H1 (cell line): ENCODE data around the gene NFIA. TPM values are rescaled to one million over a fixed set of nuclear protein-coding genes. Genes with fewer than 3 reads are reported as not detected.

Source experiments
- CTCF ChIA-PET: fragments of 300-600 bp; sonication (Branson Sonifier 250); formaldehyde crosslinking; loops from one replicate; lab custom pipeline; 2021; ENCODE audit not compliant: partially characterized antibody; lab: Charles Lee
- POLR2A ChIA-PET: fragments of 300-600 bp; sonication (Branson Sonifier 250); formaldehyde crosslinking; loops from one replicate; lab custom pipeline; 2021; ENCODE audit warnings: inconsistent platforms; ENCODE audit not compliant: partially characterized antibody; lab: Charles Lee
- DNase-seq, 2 experiments: peaks; one replicate each; pipeline versions ENCODE4 v3.0.0 to v3.0.0-alpha.2; 2010 to 2022; ENCODE audit warnings: low spot score in 2 of 2, low read depth in 1 of 2, mixed read lengths in 1 of 2
- FAIRE-seq: peaks from 2 replicates; lab custom pipeline; 2011; peaks lifted over from hg19 to GRCh38; lab: Jason Lieb, UNC
- H2AFZ ChIP-seq: 2 replicates; pipeline ENCODE4 v1.8.1; 2012; ENCODE audit warnings: low read length, inconsistent platforms
- H2AK5ac ChIP-seq: 2 replicates; pipeline ENCODE4 v1.6.1; 2013; ENCODE audit warnings: low read depth, low read length
- H2BK120ac ChIP-seq: replicated peaks from 2 replicates; pipeline ENCODE3; 2013; ENCODE audit warnings: low read depth, low read length, inconsistent platforms
- H2BK12ac ChIP-seq: 2 replicates; pipeline ENCODE4 v1.6.1; 2013; ENCODE audit warnings: low read depth, low read length
- H2BK15ac ChIP-seq: 2 replicates; pipeline ENCODE4 v1.6.1; 2013; ENCODE audit warnings: low read length
- H2BK20ac ChIP-seq: 2 replicates; pipeline ENCODE4 v1.6.1; 2013; ENCODE audit warnings: low read length
- H2BK5ac ChIP-seq: 2 replicates; pipeline ENCODE4 v1.6.1; 2013; ENCODE audit warnings: low read depth, low read length
- H3K14ac ChIP-seq: 2 replicates; pipeline ENCODE4 v1.6.1; 2013; ENCODE audit warnings: inconsistent platforms; ENCODE audit not compliant: insufficient read length
- H3K18ac ChIP-seq: 2 replicates; pipeline ENCODE4 v1.6.1; 2013; ENCODE audit warnings: low read length; ENCODE audit errors: extremely low read depth
- H3K23ac ChIP-seq: 2 replicates; pipeline ENCODE4 v1.6.1; 2013; ENCODE audit warnings: inconsistent platforms; ENCODE audit not compliant: insufficient read length
- H3K23me2 ChIP-seq: 2 replicates; pipeline ENCODE4 v1.6.1; 2013; ENCODE audit warnings: low read depth, low read length
- H3K27ac ChIP-seq: 2 replicates; pipeline ENCODE4 v1.6.1; 2011; ENCODE audit warnings: low read depth, low read length, inconsistent platforms
- H3K27me3 ChIP-seq, 4 experiments: replicated peaks in 1 of 4; 1 replicate in 1 of 4; 2 replicates in 3 of 4; pipeline versions ENCODE4 v1.6.1 to v1.8.1; 2011 to 2013; ENCODE audit warnings: low read length in 3 of 4, mild to moderate bottlenecking in 3 of 4, inconsistent platforms in 2 of 4, mixed read lengths in 2 of 4, moderate library complexity in 1 of 4; ENCODE audit not compliant: control insufficient read depth in 3 of 4, insufficient read depth in 3 of 4; ENCODE audit errors: extremely low read depth in 1 of 4
- H3K36me3 ChIP-seq, 4 experiments: 2 replicates each; pipeline versions ENCODE4 v1.6.1 to v1.8.1; 2011 to 2013; ENCODE audit warnings: mild to moderate bottlenecking in 4 of 4, low read length in 3 of 4, moderate library complexity in 2 of 4, control low read depth in 1 of 4, inconsistent platforms in 1 of 4; ENCODE audit not compliant: insufficient read depth in 4 of 4, control insufficient read depth in 2 of 4
- H3K4ac ChIP-seq: replicated peaks from 2 replicates; pipeline ENCODE3; 2013; ENCODE audit warnings: low read length, low read depth, mixed read lengths, inconsistent platforms; ENCODE audit not compliant: insufficient read length
- H3K4me1 ChIP-seq, 4 experiments: replicated peaks in 1 of 4; 1 replicate in 1 of 4; 2 replicates in 3 of 4; pipeline versions ENCODE4 v1.6.1 to v1.8.1; 2011 to 2013; ENCODE audit warnings: low read length in 3 of 4, inconsistent platforms in 2 of 4, mixed read lengths in 1 of 4; ENCODE audit not compliant: insufficient read depth in 4 of 4, control insufficient read depth in 3 of 4
- H3K4me2 ChIP-seq, 2 experiments: 2 replicates each; pipeline versions ENCODE4 v1.6.1 to v1.8.1; 2011 to 2013; ENCODE audit warnings: low read depth in 2 of 2, low read length in 2 of 2, control low read depth in 1 of 2, inconsistent platforms in 1 of 2, mild to moderate bottlenecking in 1 of 2; ENCODE audit not compliant: insufficient read depth in 1 of 2
- H3K4me3 ChIP-seq, 4 experiments: fragments of 200-600, 300-600 bp in 1 of 4; sonication (generic), shearing (Covaris generic), sonication (Bioruptor Twin) in 1 of 4; 2 replicates each; pipeline versions ENCODE4 v1.5.1 to v1.8.1; 2011 to 2016; ENCODE audit warnings: low read length in 4 of 4, low read depth in 3 of 4, control low read depth in 2 of 4, inconsistent platforms in 2 of 4, mild to moderate bottlenecking in 2 of 4, mixed read lengths in 1 of 4, moderate library complexity in 1 of 4; ENCODE audit not compliant: insufficient read depth in 2 of 4; ENCODE audit errors: extremely low read depth in 1 of 4
- H3K56ac ChIP-seq: replicated peaks from 2 replicates; pipeline ENCODE3; 2013; ENCODE audit warnings: low read depth, mild to moderate bottlenecking, mixed read lengths, low read length, inconsistent platforms; ENCODE audit not compliant: insufficient read length
- H3K79me1 ChIP-seq: 2 replicates; pipeline ENCODE4 v1.6.1; 2013; ENCODE audit warnings: low read depth, low read length, control low read depth
- H3K79me2 ChIP-seq, 2 experiments: 2 replicates each; pipeline versions ENCODE4 v1.6.1 to v1.8.1; 2012 to 2013; ENCODE audit warnings: low read length in 2 of 2, mild to moderate bottlenecking in 2 of 2, inconsistent platforms in 1 of 2; ENCODE audit not compliant: insufficient read depth in 2 of 2, control insufficient read depth in 1 of 2
- H3K9ac ChIP-seq, 4 experiments: replicated peaks in 1 of 4; 1 replicate in 1 of 4; 2 replicates in 3 of 4; pipeline versions ENCODE4 v1.6.1 to v1.8.1; 2011 to 2013; ENCODE audit warnings: low read depth in 3 of 4, low read length in 3 of 4, control low read depth in 2 of 4, mild to moderate bottlenecking in 2 of 4, moderate library complexity in 2 of 4, inconsistent platforms in 1 of 4; ENCODE audit errors: extremely low read depth in 1 of 4
- H3K9me3 ChIP-seq, 2 experiments: 2 replicates each; pipeline versions ENCODE4 v1.6.1 to v1.8.1; 2012 to 2013; ENCODE audit warnings: mild to moderate bottlenecking in 2 of 2, moderate library complexity in 2 of 2, control low read depth in 1 of 2, inconsistent platforms in 1 of 2, low read depth in 1 of 2, low read length in 1 of 2, mixed read lengths in 1 of 2; ENCODE audit not compliant: insufficient read depth in 2 of 2
- H4K20me1 ChIP-seq, 2 experiments: replicated peaks in 1 of 2; 2 replicates each; pipeline versions ENCODE3 to v1.8.1; 2011 to 2013; ENCODE audit warnings: inconsistent platforms in 2 of 2, low read length in 2 of 2, mild to moderate bottlenecking in 1 of 2; ENCODE audit not compliant: insufficient read depth in 2 of 2, control insufficient read depth in 1 of 2
- H4K5ac ChIP-seq: 2 replicates; pipeline ENCODE4 v1.6.1; 2013; ENCODE audit warnings: low read length, low read depth, mixed read lengths, inconsistent platforms; ENCODE audit not compliant: insufficient read length
- H4K8ac ChIP-seq: 2 replicates; pipeline ENCODE4 v1.8.0; 2013; ENCODE audit warnings: mild to moderate bottlenecking, moderate library complexity, low read length, inconsistent platforms; ENCODE audit not compliant: insufficient read depth; ENCODE audit errors: extremely low read depth
- H4K91ac ChIP-seq: replicated peaks from 2 replicates; pipeline ENCODE3; 2013; ENCODE audit warnings: low read length, mixed read lengths, inconsistent platforms; ENCODE audit not compliant: insufficient read length
- BRCA1 ChIP-seq: IDR thresholded peaks from 2 replicates; pipeline ENCODE4 v1.6.1; 2012; ENCODE audit warnings: low read depth, low read length, improper control_type of control experiment
- KDM5A ChIP-seq: fragments of 200-600 bp; IDR thresholded peaks from 2 replicates; pipeline ENCODE4 v1.7.1; 2012; ENCODE audit warnings: mild to moderate bottlenecking, low read length, inconsistent platforms, mixed read lengths
- MAFK ChIP-seq: IDR thresholded peaks from 2 replicates; pipeline ENCODE4 v1.6.1; 2012; ENCODE audit warnings: low read depth, mild to moderate bottlenecking, improper control_type of control experiment, low read length
- NANOG ChIP-seq: IDR thresholded peaks from 2 replicates; pipeline ENCODE4 v1.6.1; 2011; ENCODE audit warnings: low read length, low read depth, mild to moderate bottlenecking, inconsistent platforms; ENCODE audit not compliant: insufficient read depth, poor library complexity, severe bottlenecking
- SAP30 ChIP-seq: fragments of 300-600 bp; sonication (generic); IDR thresholded peaks from 2 replicates; pipeline ENCODE4 v1.7.1; 2012; ENCODE audit warnings: low read length, moderate library complexity, mild to moderate bottlenecking, inconsistent platforms; ENCODE audit not compliant: insufficient read depth, insufficient replicate concordance
- TAF7 ChIP-seq: optimal IDR thresholded peaks from 2 replicates; pipeline ENCODE3; 2011; ENCODE audit warnings: low read depth, mild to moderate bottlenecking, inconsistent platforms, low read length, moderate library complexity, borderline replicate concordance
- ZNF274 ChIP-seq: IDR thresholded peaks from 2 replicates; pipeline ENCODE4 v1.7.0; 2012; ENCODE audit warnings: low read length, borderline replicate concordance; ENCODE audit errors: extremely low read depth
- WGBS, 2 experiments: shearing (Covaris generic) in 1 of 2; methylation state at CpG; one replicate each; pipeline versions ENCODE4 v1.1.6 to v1.1.7; 2013 to 2015; ENCODE audit warnings: low lambda C conversion rate in 2 of 2, mixed read lengths in 2 of 2, inconsistent platforms in 1 of 2, low coverage in 1 of 2, missing lambda C conversion rate in 1 of 2; ENCODE audit not compliant: insufficient replicate concordance in 2 of 2, insufficient coverage in 1 of 2, insufficient read length in 1 of 2; ENCODE audit errors: extremely low coverage in 1 of 2, missing lambda C conversion rate in 1 of 2; 5-methylcytosine and 5-hydroxymethylcytosine counted together
- polyA plus RNA-seq, 7 experiments: library from polyadenylated mRNA; depleted of rRNA in 3 of 7; stranded (reverse) in 5 of 7; unstranded in 2 of 7; fragments of >200 nt in 5 of 7; fragments of 200-250 nt in 2 of 7; gene quantifications; 1 replicate in 5 of 7; 2 replicates in 1 of 7; 4 replicates in 1 of 7; pipeline versions ENCODE4 v1.2.1 to v1.2.3, GENCODE V29; 2011 to 2013; ENCODE audit warnings: missing spikeins in 2 of 7, mixed read lengths in 2 of 7
- total RNA-seq: library from RNA; stranded (reverse); fragmentation: NEBNext Ultra II Directional; extraction: Animal tissue kit (Norgen Biotek cat#: 25700); gene quantifications from 2 replicates; pipeline ENCODE4 v1.2.1, GENCODE V29; 2021

NFIA gene
- total and polyA plus RNA-seq, 2 of the 8 experiments (the other 6 are each of a cell fraction or from before 2014, with no cell fraction given), result 1.8 to 2.3 TPM

DNA sequence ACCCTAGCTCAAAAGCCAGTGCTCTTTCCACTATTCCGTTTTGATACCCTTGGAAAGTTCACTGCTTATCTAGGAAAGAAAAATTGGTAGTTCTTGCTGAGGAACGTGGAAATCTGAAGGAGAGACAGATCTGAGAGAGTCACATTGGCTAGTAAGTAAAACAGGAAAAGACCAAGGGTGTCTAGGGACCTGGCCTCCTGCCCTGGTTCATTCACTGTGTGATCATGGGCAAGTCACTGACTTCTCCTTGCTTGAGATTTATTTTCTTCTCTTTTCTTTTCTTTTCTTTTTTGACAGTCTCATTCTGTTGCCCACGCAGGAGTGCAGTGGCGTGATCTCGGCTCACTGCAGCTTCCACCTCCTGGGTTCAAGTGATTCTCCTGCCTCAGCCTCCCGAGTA, 90.8 kb downstream of the NFIA start:
- H2BK120ac ChIP-seq, result no peak overlapping the region
- no peaks in the 10 kb centered on the region for H4K20me1 ChIP-seq
- no peak overlapping the region for H3K4me3 ChIP-seq
- TF ChIP-seq NANOG (no peak), MAFK (no peak), ZNF274 (no peak), BRCA1 (no peak), KDM5A (no peak), SAP30 (no peak), TAF7 (no peak)
- no peaks in the 10 kb centered on the region for H3K23me2 ChIP-seq
- peaks cover 0 to 5% (median 2%) of the 10 kb centered on the region in 4 experiments; a peak in 2 of 7 replicates for H3K4me1 ChIP-seq
- H4K8ac ChIP-seq, result no peak overlapping the region
- H3K23ac ChIP-seq, result no peak overlapping the region
- no peak overlapping the region for H2AFZ ChIP-seq
- no peak overlapping the region for H3K56ac ChIP-seq
- no peak overlapping the region for H3K14ac ChIP-seq
- H2BK5ac ChIP-seq, result no peak overlapping the region
- 90% methylated on average over 6 of the region's 6 CpGs; no CpG with 5 or more reads in 1 of the 2 experiments for WGBS, 2 experiments
- no peak overlapping the region for H3K18ac ChIP-seq
- DNase-seq (no peak), FAIRE-seq (no peak)
- no peak overlapping the region for H4K91ac ChIP-seq
- no peak overlapping the region for H2BK12ac ChIP-seq
- no peaks in the 10 kb centered on the region for H3K9me3 ChIP-seq
- H4K5ac ChIP-seq, result no peak overlapping the region
- H3K36me3 ChIP-seq, result no peaks in the 10 kb centered on the region
- CTCF ChIA-PET, result interaction anchor here (1.9 to 2.1 kb wide), 3 partner anchors 16 to 253 kb away, joined by 4 to 5 read pairs (median 5); no protein-coding TSS in a partner anchor
- H2BK15ac ChIP-seq, result no peak overlapping the region
- H3K4ac ChIP-seq, result no peak overlapping the region
- no peak overlapping the region for H3K9ac ChIP-seq
- no peak overlapping the region for H3K27ac ChIP-seq
- no peaks in the 10 kb centered on the region for H3K79me1 ChIP-seq
- POLR2A ChIA-PET, result no interaction called here
- H2BK20ac ChIP-seq, result no peak overlapping the region
- H3K27me3 ChIP-seq, result no peaks in the 10 kb centered on the region
- H3K4me2 ChIP-seq, result no peak overlapping the region
- no peak overlapping the region for H2AK5ac ChIP-seq
- H3K79me2 ChIP-seq, result no peaks in the 10 kb centered on the region
